Naive thymus-derived CD8-positive, alpha-beta T cell (primary cell): ENCODE results near the gene CPNE2. TPM values are rescaled to one million over a fixed set of nuclear protein-coding genes. Genes with fewer than 3 reads are reported as not detected.

Experiments used
- ATAC-seq, 2 donors: fragments of 150-1000 bp; cut with Tn5 transposase in 1 of 2; sonication (Bioruptor Pico), chemical (Tn5 transposase) in 1 of 2; 1 replicate in 1 of 2; 2 replicates in 1 of 2; pipeline ENCODE4 v1.10.0; 2021; ENCODE audit warnings: mild to moderate bottlenecking in 2 of 2, moderate library complexity in 2 of 2
- POLR2A ChIA-PET: fragments of 350-600 bp; sonication (Branson Sonifier 250); formaldehyde crosslinking; loops from one replicate; lab custom pipeline; 2021; ENCODE audit warnings: antibody characterized with exemption; lab: Charles Lee
- DNase-seq, 10 donors: peaks; one replicate each; pipeline versions ENCODE4 v3.0.0 to v3.0.0-alpha.2; 2020 to 2022
- H3K27ac Mint-ChIP-seq, 10 donors: one replicate each; pipeline ENCODE4 v1.8.0; 2020 to 2022; ENCODE audit warnings: mild to moderate bottlenecking in 10 of 10, mixed read lengths in 10 of 10, moderate library complexity in 4 of 10, inconsistent platforms in 1 of 10
- H3K27me3 Mint-ChIP-seq, 5 donors: one replicate each; pipeline ENCODE4 v1.8.0; 2021 to 2022; ENCODE audit warnings: mixed read lengths in 5 of 5
- H3K36me3 Mint-ChIP-seq, 3 donors: one replicate each; pipeline ENCODE4 v1.8.0; 2020 to 2022; ENCODE audit warnings: mixed read lengths in 3 of 3, mild to moderate bottlenecking in 2 of 3, inconsistent platforms in 1 of 3
- H3K4me1 Mint-ChIP-seq, 4 donors: one replicate each; pipeline ENCODE4 v1.8.0; 2021 to 2022; ENCODE audit warnings: mixed read lengths in 4 of 4
- H3K4me3 Mint-ChIP-seq, 10 donors: one replicate each; pipeline ENCODE4 v1.8.0; 2020 to 2022; ENCODE audit warnings: mild to moderate bottlenecking in 10 of 10, mixed read lengths in 10 of 10, moderate library complexity in 6 of 10, inconsistent platforms in 1 of 10
- H3K9me3 Mint-ChIP-seq, 9 donors: one replicate each; pipeline ENCODE4 v1.8.0; 2020 to 2022; ENCODE audit warnings: mixed read lengths in 9 of 9, mild to moderate bottlenecking in 3 of 9, inconsistent platforms in 1 of 9, moderate library complexity in 1 of 9
- polyA plus RNA-seq, 3 donors: library from polyadenylated mRNA; unstranded; fragments of 300-500 nt; fragmentation: Illumina TruSeq; gene quantifications; one replicate each; pipeline ENCODE4 v1.2.3, GENCODE V29; 2021
- total RNA-seq, 8 experiments: library from RNA in 2 of 8; stranded (reverse) in 2 of 8; gene quantifications; one replicate each; pipeline ENCODE4 v1.2.3 and lab custom pipeline; 2021 to 2026

CPNE2 gene
- total and polyA plus RNA-seq, 5 experiments from 2014 or later = 9.6 to 60.4 (median 26.8) TPM

GRCh38 chr16:57113664-57114063, 21.3 kb downstream of the CPNE2 start:
- H3K36me3 Mint-ChIP-seq = no peaks in the 10 kb centered on the region
- no peak overlapping the region for H3K4me3 Mint-ChIP-seq
- POLR2A ChIA-PET = interaction anchor here (1.0 to 1.4 kb wide), 2 partner anchors 13 to 20 kb away, joined by 3 to 5 read pairs; no protein-coding TSS in a partner anchor
- peaks cover 0 to 10% (median 2%) of the 10 kb centered on the region in 4 donors for H3K4me1 Mint-ChIP-seq
- ATAC-seq (no peak), DNase-seq (no peak)
- H3K9me3 Mint-ChIP-seq = peaks cover 0 to 2% (median 0%) of the 10 kb centered on the region in 9 donors
- H3K27ac Mint-ChIP-seq = peak overlapping the region in 1 of 10 donors; percentile 39
- H3K27me3 Mint-ChIP-seq = no peaks in the 10 kb centered on the region

- DNase-seq (no peak), ATAC-seq (no peak)
- Mint-ChIP-seq H3K4me3 (no peak overlapping the region), H3K4me1 (peaks cover 0 to 10% (median 2%) of the 10 kb centered on the region in 4 donors), H3K36me3 (no peaks in the 10 kb centered on the region), H3K9me3 (peaks cover 0 to 2% (median 0%) of the 10 kb centered on the region in 9 donors), H3K27ac (no peak overlapping the region), H3K27me3 (no peaks in the 10 kb centered on the region)
- POLR2A ChIA-PET = interaction anchor here (0.7 kb wide), 1 partner anchor 32 kb away, joined by 3 read pairs; no protein-coding TSS in a partner anchor
Observed at GRCh38 chr16:57115168-57115513, 22.8 kb downstream of the CPNE2 start.

- Mint-ChIP-seq H3K4me3 (no peak overlapping the region), H3K9me3 (peaks cover 0 to 2% (median 0%) of the 10 kb centered on the region in 9 donors), H3K27ac (peak overlapping the region in 1 of 10 donors; percentile 32), H3K36me3 (no peaks in the 10 kb centered on the region), H3K27me3 (no peaks in the 10 kb centered on the region), H3K4me1 (peaks cover 0 to 10% (median under 1%) of the 10 kb centered on the region in 4 donors)
- DNase-seq = no peak
- POLR2A ChIA-PET = no interaction called here
- ATAC-seq = no peak
Observed at GRCh38 chr16:57115514-57116182, 23.3 kb downstream of the CPNE2 start.

- H3K4me3 Mint-ChIP-seq = no peak overlapping the region
- no peaks in the 10 kb centered on the region for H3K36me3 Mint-ChIP-seq
- no peak for DNase-seq
- no peaks in the 10 kb centered on the region for H3K27me3 Mint-ChIP-seq
- POLR2A ChIA-PET = interaction anchor here (0.6 to 1.2 kb wide), 3 partner anchors 13 to 100 kb away, joined by 3 to 4 read pairs (median 3); no protein-coding TSS in a partner anchor
- peak overlapping the region in 1 of 10 donors; percentile 84 for H3K27ac Mint-ChIP-seq
- ATAC-seq = no peak
- peaks cover 5 to 19% (median 8%) of the 10 kb centered on the region in 4 donors for H3K4me1 Mint-ChIP-seq
- peaks cover 0 to 2% (median 0%) of the 10 kb centered on the region in 9 donors for H3K9me3 Mint-ChIP-seq
Observed at GRCh38 chr16:57118461-57119084, 26.2 kb downstream of the CPNE2 start.

GRCh38 chr16:57123216-57123973, 31.0 kb downstream of the CPNE2 start:
- Mint-ChIP-seq H3K9me3 (no peaks in the 10 kb centered on the region), H3K4me3 (peak overlapping the region in 9 of 10 donors; percentile 50 to 82 (median 67)), H3K27ac (peak overlapping the region; percentile 86 to 98 (median 92)), H3K36me3 (no peaks in the 10 kb centered on the region), H3K27me3 (no peaks in the 10 kb centered on the region), H3K4me1 (peaks cover 41 to 57% (median 49%) of the 10 kb centered on the region in 4 donors)
- POLR2A ChIA-PET = interaction anchor here (0.7 to 1.6 kb wide), 8 partner anchors 12 to 876 kb away, joined by 3 to 5 read pairs (median 3); no protein-coding TSS in a partner anchor
- ATAC-seq (no peak), DNase-seq (no peak)

GRCh38 chr16:57123974-57124674, 31.7 kb downstream of the CPNE2 start:
- Mint-ChIP-seq H3K4me3 (peak overlapping the region in 9 of 10 donors; percentile 50 to 82 (median 67)), H3K36me3 (no peaks in the 10 kb centered on the region), H3K27ac (peak overlapping the region; percentile 86 to 98 (median 92)), H3K9me3 (no peaks in the 10 kb centered on the region), H3K4me1 (peaks cover 48 to 63% (median 56%) of the 10 kb centered on the region in 4 donors), H3K27me3 (no peaks in the 10 kb centered on the region)
- ATAC-seq (peak; percentile 29 to 30), DNase-seq (peak in 2 of 10 donors; percentile 34 to 45)
- POLR2A ChIA-PET = interaction anchor here (0.6 to 1.6 kb wide), 10 partner anchors 10 to 875 kb away, joined by 3 to 4 read pairs (median 3); no protein-coding TSS in a partner anchor

GRCh38 chr16:57125376-57125775, 33.0 kb downstream of the CPNE2 start:
- Mint-ChIP-seq H3K4me1 (peaks cover 57 to 75% (median 67%) of the 10 kb centered on the region in 4 donors), H3K27me3 (no peaks in the 10 kb centered on the region), H3K9me3 (no peaks in the 10 kb centered on the region), H3K36me3 (no peaks in the 10 kb centered on the region), H3K4me3 (peak overlapping the region in 3 of 10 donors; percentile 9 to 30 (median 29)), H3K27ac (peak overlapping the region in 7 of 10 donors; percentile 27 to 98 (median 92))
- POLR2A ChIA-PET = interaction anchor here (2.8 kb wide), 1 partner anchor 10 kb away, joined by 16 read pairs; no protein-coding TSS in a partner anchor
- no peak for ATAC-seq
- no peak for DNase-seq

GRCh38 chr16:57125969-57126368, 33.6 kb downstream of the CPNE2 start:
- Mint-ChIP-seq H3K4me1 (peaks cover 61 to 81% (median 72%) of the 10 kb centered on the region in 4 donors), H3K27ac (peak overlapping the region in 9 of 10 donors; percentile 60 to 98 (median 96)), H3K4me3 (peak overlapping the region in 3 of 10 donors; percentile 15 to 41 (median 30)), H3K36me3 (no peaks in the 10 kb centered on the region), H3K27me3 (no peaks in the 10 kb centered on the region), H3K9me3 (no peaks in the 10 kb centered on the region)
- POLR2A ChIA-PET = interaction anchor here (0.6 to 2.8 kb wide), 4 partner anchors 9 to 139 kb away, joined by 3 to 16 read pairs (median 6); no protein-coding TSS in a partner anchor
- no peak for DNase-seq
- ATAC-seq = no peak

- POLR2A ChIA-PET = interaction anchor here (0.6 to 2.8 kb wide), 8 partner anchors 9 to 140 kb away, joined by 3 to 16 read pairs (median 6); partner anchors contain the start of gene CPNE2
- H3K27ac Mint-ChIP-seq = peak overlapping the region; percentile 85 to 98 (median 96)
- peaks cover 62 to 86% (median 77%) of the 10 kb centered on the region in 4 donors for H3K4me1 Mint-ChIP-seq
- H3K9me3 Mint-ChIP-seq = no peaks in the 10 kb centered on the region
- peak overlapping the region in 7 of 10 donors; percentile 8 to 75 (median 30) for H3K4me3 Mint-ChIP-seq
- no peak for DNase-seq
- no peaks in the 10 kb centered on the region for H3K27me3 Mint-ChIP-seq
- no peaks in the 10 kb centered on the region for H3K36me3 Mint-ChIP-seq
- no peak for ATAC-seq
Observed at GRCh38 chr16:57126411-57126810, 34.0 kb downstream of the CPNE2 start.

GRCh38 chr16:57127037-57127763, 34.8 kb downstream of the CPNE2 start:
- peaks cover 67 to 94% (median 84%) of the 10 kb centered on the region in 4 donors for H3K4me1 Mint-ChIP-seq
- no peaks in the 10 kb centered on the region for H3K27me3 Mint-ChIP-seq
- peak overlapping the region in 8 of 10 donors; percentile 27 to 76 (median 63) for H3K4me3 Mint-ChIP-seq
- H3K36me3 Mint-ChIP-seq = no peaks in the 10 kb centered on the region
- POLR2A ChIA-PET = interaction anchor here (0.5 to 2.8 kb wide), 10 partner anchors 8 to 136 kb away, joined by 3 to 16 read pairs (median 6); partner anchors contain the start of gene CPNE2
- no peaks in the 10 kb centered on the region for H3K9me3 Mint-ChIP-seq
- ATAC-seq = no peak
- no peak for DNase-seq
- peak overlapping the region; percentile 89 to 98 (median 96) for H3K27ac Mint-ChIP-seq

GRCh38 chr16:57127836-57128235, 35.5 kb downstream of the CPNE2 start:
- no peaks in the 10 kb centered on the region for H3K36me3 Mint-ChIP-seq
- peak overlapping the region; percentile 89 to 98 (median 96) for H3K27ac Mint-ChIP-seq
- no peak for DNase-seq
- POLR2A ChIA-PET = interaction anchor here (0.7 to 2.8 kb wide), 8 partner anchors 7 to 58 kb away, joined by 3 to 16 read pairs (median 6); partner anchors contain the start of genes PSME3IP1 and RSPRY1
- peaks cover 69 to 99% (median 91%) of the 10 kb centered on the region in 4 donors for H3K4me1 Mint-ChIP-seq
- H3K4me3 Mint-ChIP-seq = peak overlapping the region in 9 of 10 donors; percentile 10 to 76 (median 61)
- H3K9me3 Mint-ChIP-seq = no peaks in the 10 kb centered on the region
- H3K27me3 Mint-ChIP-seq = no peaks in the 10 kb centered on the region
- no peak for ATAC-seq
